Liver (tissue), 9 donors: Measurements from ENCODE around the gene VRK2. TPM values are rescaled to one million over a fixed set of nuclear protein-coding genes. Genes with fewer than 3 reads are reported as not detected.

Experiments
- DNase-seq: peaks from one replicate; pipeline ENCODE4 v3.0.0-alpha.2; 2017; ENCODE audit warnings: low spot score
- H3K27ac ChIP-seq, 2 donors: one replicate each; pipeline ENCODE4 v1.7.0; 2013; ENCODE audit warnings: inconsistent platforms in 2 of 2, low read length in 2 of 2, control low read depth in 1 of 2, low read depth in 1 of 2, mild to moderate bottlenecking in 1 of 2
- H3K27me3 ChIP-seq, 4 donors: one replicate each; pipeline versions ENCODE4 v1.6.1 to v1.7.0; 2013; ENCODE audit warnings: low read length in 3 of 4, inconsistent platforms in 1 of 4, mild to moderate bottlenecking in 1 of 4, moderate library complexity in 1 of 4; ENCODE audit not compliant: control insufficient read depth in 4 of 4, insufficient read depth in 4 of 4
- H3K36me3 ChIP-seq, 4 donors: one replicate each; pipeline versions ENCODE4 v1.6.1 to v1.7.0; 2013; ENCODE audit warnings: low read length in 3 of 4, mild to moderate bottlenecking in 3 of 4, low read depth in 1 of 4, moderate library complexity in 1 of 4; ENCODE audit not compliant: control insufficient read depth in 4 of 4, insufficient read depth in 3 of 4
- H3K4me1 ChIP-seq, 4 donors: one replicate each; pipeline versions ENCODE4 v1.6.1 to v1.7.0; 2013; ENCODE audit warnings: low read length in 3 of 4, mild to moderate bottlenecking in 3 of 4, moderate library complexity in 1 of 4; ENCODE audit not compliant: control insufficient read depth in 4 of 4, insufficient read depth in 4 of 4
- H3K4me3 ChIP-seq, 3 donors: one replicate each; pipeline versions ENCODE4 v1.6.1 to v1.7.0; 2013; ENCODE audit warnings: low read length in 3 of 3, control low read depth in 1 of 3, low read depth in 1 of 3, mild to moderate bottlenecking in 1 of 3
- H3K9ac ChIP-seq, 2 donors: one replicate each; pipeline ENCODE4 v1.7.0; 2013; ENCODE audit warnings: low read length in 2 of 2, mild to moderate bottlenecking in 2 of 2, moderate library complexity in 2 of 2, control low read depth in 1 of 2, low read depth in 1 of 2
- H3K9me3 ChIP-seq, 4 donors: one replicate each; pipeline versions ENCODE4 v1.6.1 to v1.7.0; 2013; ENCODE audit warnings: low read length in 3 of 4; ENCODE audit not compliant: control insufficient read depth in 4 of 4
- ATF3 ChIP-seq: IDR thresholded peaks from 2 replicates; pipeline ENCODE4 v1.6.1; 2016; ENCODE audit warnings: antibody characterized with exemption
- CTCF ChIP-seq: fragments of 150-350 bp; IDR thresholded peaks from 2 replicates; pipeline ENCODE4 v1.5.1; 2017; ENCODE audit warnings: improper control_type of control experiment, low read depth, low read length; ENCODE audit not compliant: missing input control
- EGR1 ChIP-seq, 2 donors: IDR thresholded peaks; 2 replicates each; pipeline ENCODE4 v1.6.1; 2016 to 2018; ENCODE audit warnings: antibody characterized with exemption in 2 of 2, low read depth in 2 of 2
- FOXA1 ChIP-seq: IDR thresholded peaks from 2 replicates; pipeline ENCODE4 v1.6.1; 2016; ENCODE audit warnings: antibody characterized with exemption
- FOXA2 ChIP-seq: IDR thresholded peaks from 2 replicates; pipeline ENCODE4 v1.6.1; 2016; ENCODE audit warnings: antibody characterized with exemption
- GABPA ChIP-seq, 2 donors: IDR thresholded peaks in 1 of 2; conservative IDR thresholded peaks in 1 of 2; 2 replicates each; pipeline ENCODE4 v1.6.1; 2016; ENCODE audit warnings: antibody characterized with exemption in 2 of 2, mild to moderate bottlenecking in 1 of 2, moderate library complexity in 1 of 2
- HNF4A ChIP-seq, 2 donors: conservative IDR thresholded peaks; 2 replicates each; pipeline ENCODE4 v1.6.1; 2016; ENCODE audit warnings: antibody characterized with exemption in 2 of 2, mild to moderate bottlenecking in 2 of 2
- HNF4G ChIP-seq: IDR thresholded peaks from 2 replicates; pipeline ENCODE4 v1.6.1; 2016; ENCODE audit warnings: antibody characterized with exemption
- JUND ChIP-seq, 2 donors: IDR thresholded peaks; 2 replicates each; pipeline ENCODE4 v1.6.1; 2016; ENCODE audit warnings: antibody characterized with exemption in 2 of 2
- MAX ChIP-seq: IDR thresholded peaks from 2 replicates; pipeline ENCODE4 v1.6.1; 2016; ENCODE audit warnings: antibody characterized with exemption
- NR2F2 ChIP-seq: IDR thresholded peaks from 2 replicates; pipeline ENCODE4 v1.6.1; 2016; ENCODE audit warnings: antibody characterized with exemption
- RAD21 ChIP-seq, 2 donors: IDR thresholded peaks; 2 replicates each; pipeline ENCODE4 v1.6.1; 2016; ENCODE audit warnings: antibody characterized with exemption in 2 of 2, mild to moderate bottlenecking in 2 of 2
- REST ChIP-seq: IDR thresholded peaks from 2 replicates; pipeline ENCODE4 v1.6.1; 2016; ENCODE audit warnings: antibody characterized with exemption, mild to moderate bottlenecking
- RXRA ChIP-seq, 2 donors: IDR thresholded peaks; 2 replicates each; pipeline ENCODE4 v1.6.1; 2017 to 2018; ENCODE audit warnings: antibody characterized with exemption in 2 of 2, mild to moderate bottlenecking in 1 of 2
- SP1 ChIP-seq: IDR thresholded peaks from 2 replicates; pipeline ENCODE4 v1.6.1; 2018; ENCODE audit warnings: antibody characterized with exemption, mild to moderate bottlenecking
- TAF1 ChIP-seq: conservative IDR thresholded peaks from 2 replicates; pipeline ENCODE4 v1.6.1; 2016; ENCODE audit warnings: antibody characterized with exemption, mild to moderate bottlenecking
- YY1 ChIP-seq: IDR thresholded peaks from 2 replicates; pipeline ENCODE4 v1.6.1; 2016; ENCODE audit warnings: antibody characterized with exemption, mild to moderate bottlenecking
- ZBTB33 ChIP-seq: IDR thresholded peaks from 2 replicates; pipeline ENCODE4 v1.6.1; 2016; ENCODE audit warnings: antibody characterized with exemption
- WGBS: extraction: QIAGEN DNeasy Blood & Tissue Kit; methylation state at CpG from one replicate; pipeline ENCODE4 v1.1.7; 2013; 5-methylcytosine and 5-hydroxymethylcytosine counted together
- polyA plus RNA-seq, 2 donors: library from polyadenylated mRNA; stranded (reverse) in 1 of 2; unstranded in 1 of 2; fragments of 200-250 nt in 1 of 2; fragments of >200 nt in 1 of 2; fragmentation: Nextera tagmentation in 1 of 2; extraction: Ambion mirVana in 1 of 2; gene quantifications; one replicate each; pipeline versions ENCODE4 v1.2.1 to v1.2.3, GENCODE V29; 2013 to 2015
- total RNA-seq, 2 donors: library from RNA; depleted of rRNA; stranded (reverse); fragments of >200 nt; gene quantifications; one replicate each; pipeline ENCODE4 v1.2.3, GENCODE V29; 2014
- donor health status: healthy.
- donor health status: healthy.
- donor health status: healthy.
- donor health status: healthy.
- donor health status: healthy.

Gene VRK2
- total and polyA plus RNA-seq, 4 donors = 5.4 to 17.3 (median 8.5) TPM

GRCh38 chr2:58032016-58032763 lies 14.4 kb upstream of the VRK2 start:
- no peaks in the 10 kb centered on the region for H3K4me1 ChIP-seq
- no peak overlapping the region for H3K9ac ChIP-seq
- H3K27me3 ChIP-seq = no peaks in the 10 kb centered on the region
- TF ChIP-seq FOXA1 (no peak), CTCF (no peak), JUND (IDR thresholded peaks at IDR 0.05) (no peak), FOXA2 (no peak), HNF4A (conservative IDR thresholded peaks at IDR 0.05) (no peak), ZBTB33 (no peak), HNF4G (no peak), REST (no peak), NR2F2 (no peak), RAD21 (IDR thresholded peaks at IDR 0.05) (no peak), SP1 (no peak), GABPA (IDR thresholded peaks at IDR 0.05 in 1 of 2, conservative IDR thresholded peaks at IDR 0.05 in 1 of 2) (no peak), TAF1 (no peak), MAX (no peak), ATF3 (no peak), YY1 (no peak), RXRA (IDR thresholded peaks at IDR 0.05) (no peak), EGR1 (IDR thresholded peaks at IDR 0.05; ENCODE audit: low read depth in 2 of 2) (no peak)
- no peaks in the 10 kb centered on the region for H3K36me3 ChIP-seq
- no peak overlapping the region for H3K27ac ChIP-seq
- no peak for DNase-seq
- H3K9me3 ChIP-seq = no peaks in the 10 kb centered on the region
- WGBS = 84% methylated on average over 3 of the region's 3 CpGs
- no peak overlapping the region for H3K4me3 ChIP-seq
